PFSK-1 (cell line): ENCODE measurements around the gene HRK.

Experiments
- FOXP2 ChIP-seq: optimal IDR thresholded peaks from 2 replicates; pipeline ENCODE3; 2011; ENCODE audit warnings: borderline replicate concordance, control low read depth, inconsistent platforms; ENCODE audit not compliant: insufficient read depth; ENCODE audit errors: extremely low read length, extremely low read depth
- POLR2AphosphoS5 ChIP-seq: IDR thresholded peaks from 2 replicates; pipeline ENCODE4 v1.6.1; 2012; ENCODE audit warnings: low read depth, mild to moderate bottlenecking, control low read depth, low read length, moderate library complexity
- REST ChIP-seq, 2 experiments: IDR thresholded peaks; 2 replicates each; pipeline versions ENCODE4 v1.6.1 to v1.8.0; 2011 to 2012; ENCODE audit warnings: low read depth in 2 of 2, low read length in 2 of 2, control low read depth in 1 of 2, inconsistent platforms in 1 of 2, mild to moderate bottlenecking in 1 of 2, moderate library complexity in 1 of 2; ENCODE audit not compliant: insufficient read depth in 1 of 2
- SIN3A ChIP-seq: IDR thresholded peaks from 2 replicates; pipeline ENCODE4 v1.6.1; 2012; ENCODE audit warnings: mild to moderate bottlenecking, low read length, moderate library complexity, borderline replicate concordance; ENCODE audit not compliant: insufficient read depth
- TAF1 ChIP-seq: IDR thresholded peaks from 2 replicates; pipeline ENCODE4 v1.6.1; 2012; ENCODE audit warnings: low read length, control low read depth, borderline replicate concordance; ENCODE audit not compliant: insufficient read depth

HRK gene

GRCh38 chr12:116807546-116807945 is 73.7 kb downstream of the HRK start:
- no peak for TF ChIP-seq SIN3A
- no peak for TF ChIP-seq REST (IDR thresholded peaks at IDR 0.05; ENCODE audit: insufficient read depth in 1 of 2, low read depth in 2 of 2, low read length in 2 of 2)
- no peak for TF ChIP-seq POLR2AphosphoS5
- no peak for TF ChIP-seq FOXP2
- TF ChIP-seq TAF1, result no peak

GRCh38 chr12:116806845-116807440 is 74.3 kb downstream of the HRK start:
- TF ChIP-seq REST (IDR thresholded peaks at IDR 0.05; ENCODE audit: insufficient read depth in 1 of 2, low read depth in 2 of 2, low read length in 2 of 2) (no peak), FOXP2 (no peak), SIN3A (no peak), POLR2AphosphoS5 (no peak), TAF1 (no peak)
